IMR-90 (cell line): ENCODE results near the gene PWWP3B. TPM values are rescaled to one million over a fixed set of nuclear protein-coding genes. Genes with fewer than 3 reads are reported as not detected.

Experiments used
- ATAC-seq: fragments of 200-7000 bp; cut with Tn5 transposase; 2 replicates; pipeline ENCODE4 v1.9.1; 2020; ENCODE audit warnings: low read depth, mild to moderate bottlenecking, moderate library complexity
- BruUV-seq: library from RNA; stranded (reverse); fragments of 400-500 nt; replicated peaks from 2 replicates; lab custom pipeline; 2021; lab: Mats Ljungman, UMichigan
- CTCF ChIA-PET: fragments of 300-600 bp; formaldehyde crosslinking; extraction: SDS; loops from one replicate; lab custom pipeline; 2021; ENCODE audit warnings: antibody characterized with exemption; lab: Yijun Ruan, JAX
- POLR2A ChIA-PET: fragments of 300-600 bp; sonication (Branson Sonifier 250); formaldehyde crosslinking; loops from one replicate; lab custom pipeline; 2022; ENCODE audit warnings: antibody characterized with exemption; ENCODE audit not compliant: unreplicated experiment; lab: Charles Lee
- DNase-seq: peaks from one replicate; pipeline ENCODE4 v3.0.0; 2013
- H2AFZ ChIP-seq: replicated peaks from 2 replicates; pipeline ENCODE3; 2013; ENCODE audit warnings: low read length, mild to moderate bottlenecking; ENCODE audit not compliant: poor library complexity
- H2AK5ac ChIP-seq: 2 replicates; pipeline ENCODE4 v1.6.1; 2013; ENCODE audit warnings: low read depth, low read length, inconsistent platforms
- H2AK9ac ChIP-seq: replicated peaks from 2 replicates; pipeline ENCODE3; 2013; ENCODE audit warnings: mild to moderate bottlenecking, low read depth, low read length, moderate library complexity; ENCODE audit not compliant: poor library complexity
- H2BK120ac ChIP-seq: 2 replicates; pipeline ENCODE4 v1.6.1; 2013; ENCODE audit warnings: low read depth, low read length, inconsistent platforms
- H2BK15ac ChIP-seq: 3 replicates; pipeline ENCODE4 v1.6.1; 2013; ENCODE audit warnings: low read depth, low read length, inconsistent platforms
- H2BK20ac ChIP-seq: 2 replicates; pipeline ENCODE4 v1.6.1; 2013; ENCODE audit warnings: low read depth, mild to moderate bottlenecking, inconsistent platforms, low read length, moderate library complexity
- H2BK5ac ChIP-seq: 2 replicates; pipeline ENCODE4 v1.6.1; 2013; ENCODE audit warnings: mild to moderate bottlenecking, low read depth, low read length, inconsistent platforms; ENCODE audit not compliant: poor library complexity, severe bottlenecking
- H3K14ac ChIP-seq: replicated peaks from 2 replicates; pipeline ENCODE4 v1.6.1; 2013; ENCODE audit warnings: low read depth, low read length, inconsistent platforms
- H3K18ac ChIP-seq: 2 replicates; pipeline ENCODE4 v1.6.1; 2013; ENCODE audit warnings: low read depth, low read length, control low read depth
- H3K23ac ChIP-seq: 2 replicates; pipeline ENCODE4 v1.6.1; 2013; ENCODE audit warnings: low read depth, low read length, inconsistent platforms
- H3K27ac ChIP-seq: 2 replicates; pipeline ENCODE4 v1.5.1; 2013; ENCODE audit warnings: mild to moderate bottlenecking, control low read depth, low read length; ENCODE audit not compliant: insufficient read depth
- H3K27me3 ChIP-seq: 2 replicates; pipeline ENCODE4 v1.6.1; 2013; ENCODE audit warnings: low read length; ENCODE audit not compliant: control insufficient read depth, insufficient read depth
- H3K36me3 ChIP-seq: 2 replicates; pipeline ENCODE4 v1.6.1; 2013; ENCODE audit warnings: low read length, mixed read lengths; ENCODE audit not compliant: control insufficient read depth, insufficient read depth
- H3K4ac ChIP-seq: 2 replicates; pipeline ENCODE4 v1.6.1; 2013; ENCODE audit warnings: low read depth, low read length, inconsistent platforms
- H3K4me1 ChIP-seq: 2 replicates; pipeline ENCODE4 v1.6.1; 2013; ENCODE audit warnings: low read length, mixed read lengths; ENCODE audit not compliant: control insufficient read depth, insufficient read depth
- H3K4me2 ChIP-seq: 2 replicates; pipeline ENCODE4 v1.6.1; 2013; ENCODE audit warnings: low read depth, mild to moderate bottlenecking, control low read depth, low read length, moderate library complexity
- H3K4me3 ChIP-seq: 2 replicates; pipeline ENCODE4 v1.5.1; 2013; ENCODE audit warnings: low read depth, mild to moderate bottlenecking, control low read depth, low read length, moderate library complexity; ENCODE audit not compliant: insufficient read depth
- H3K56ac ChIP-seq: 2 replicates; pipeline ENCODE4 v1.6.1; 2013; ENCODE audit warnings: low read length, inconsistent platforms; ENCODE audit not compliant: insufficient read depth; ENCODE audit errors: extremely low read depth
- H3K79me1 ChIP-seq, 2 experiments: 2 replicates each; pipeline ENCODE4 v1.6.1; 2013; ENCODE audit warnings: low read length in 2 of 2, inconsistent platforms in 1 of 2, low read depth in 1 of 2
- H3K9ac ChIP-seq: 2 replicates; pipeline ENCODE4 v1.6.1; 2013; ENCODE audit warnings: low read depth, low read length, control low read depth
- H3K9me1 ChIP-seq: 2 replicates; pipeline ENCODE4 v1.6.1; 2013; ENCODE audit warnings: low read length, inconsistent platforms; ENCODE audit not compliant: insufficient read depth
- H3K9me3 ChIP-seq: 2 replicates; pipeline ENCODE4 v1.6.1; 2013; ENCODE audit warnings: low read length; ENCODE audit not compliant: control insufficient read depth, insufficient read depth
- H4K20me1 ChIP-seq: 2 replicates; pipeline ENCODE4 v1.6.1; 2013; ENCODE audit warnings: low read length, inconsistent platforms; ENCODE audit not compliant: insufficient read depth
- H4K5ac ChIP-seq: 2 replicates; pipeline ENCODE4 v1.6.1; 2013; ENCODE audit warnings: mild to moderate bottlenecking, low read depth, low read length, control low read depth
- H4K8ac ChIP-seq, 2 experiments: 2 replicates each; pipeline ENCODE4 v1.6.1; 2013; ENCODE audit warnings: low read depth in 2 of 2, low read length in 2 of 2, control low read depth in 1 of 2, inconsistent platforms in 1 of 2
- H4K91ac ChIP-seq: 2 replicates; pipeline ENCODE4 v1.6.1; 2013; ENCODE audit warnings: low read depth, low read length, inconsistent platforms; ENCODE audit not compliant: insufficient read depth
- FOS ChIP-seq: fragments of 150-350 bp; IDR thresholded peaks from 2 replicates; pipeline ENCODE4 v1.6.1; 2016; ENCODE audit warnings: low read depth, low read length
- MAFK ChIP-seq: IDR thresholded peaks from 2 replicates; pipeline ENCODE4 v1.6.1; 2012; ENCODE audit warnings: low read depth, low read length, improper control_type of control experiment
- MAZ ChIP-seq: IDR thresholded peaks from 2 replicates; pipeline ENCODE4 v1.6.1; 2012; ENCODE audit warnings: low read depth, mild to moderate bottlenecking, low read length, improper control_type of control experiment, moderate library complexity, borderline replicate concordance
- MXI1 ChIP-seq: IDR thresholded peaks from 2 replicates; pipeline ENCODE4 v1.6.1; 2012; ENCODE audit warnings: low read depth, mild to moderate bottlenecking, low read length, moderate library complexity, borderline replicate concordance
- NFE2L2 ChIP-seq: fragments of 150-350 bp; IDR thresholded peaks from 2 replicates; pipeline ENCODE4 v1.6.1; 2016; ENCODE audit warnings: low read depth, mild to moderate bottlenecking, low read length
- POLR2A ChIP-seq: IDR thresholded peaks from 2 replicates; pipeline ENCODE4 v1.6.1; 2012; ENCODE audit warnings: mild to moderate bottlenecking, low read depth, low read length
- RAD21 ChIP-seq: IDR thresholded peaks from 2 replicates; pipeline ENCODE4 v1.6.1; 2012; ENCODE audit warnings: low read length, improper control_type of control experiment
- RCOR1 ChIP-seq: IDR thresholded peaks from 2 replicates; pipeline ENCODE4 v1.6.1; 2012; ENCODE audit warnings: mild to moderate bottlenecking, low read length, improper control_type of control experiment; ENCODE audit not compliant: insufficient replicate concordance
- RFX5 ChIP-seq: IDR thresholded peaks from 2 replicates; pipeline ENCODE4 v1.8.0; 2012; ENCODE audit warnings: low read depth, mild to moderate bottlenecking, low read length, moderate library complexity
- WGBS, 2 experiments: methylation state at CpG; one replicate each; pipeline versions ENCODE4 v1.1.5 to v1.1.7; 2013; ENCODE audit warnings: missing lambda C conversion rate in 2 of 2; ENCODE audit not compliant: insufficient read length in 1 of 2; ENCODE audit errors: extremely low coverage in 2 of 2; 5-methylcytosine and 5-hydroxymethylcytosine counted together
- dilution Hi-C: fragments of 300-500 bp; cut with HindIII; formaldehyde crosslinking; loops from one replicate; pipeline ENCODE4 v1.14.3; 2018; ENCODE audit warnings: low sequenced_read_pairs; ENCODE audit not compliant: unreplicated experiment
- in situ Hi-C: fragments of 300-500 bp; cut with MboI; formaldehyde crosslinking; loops from 3 replicates; pipeline ENCODE4 v1.14.3; 2019; ENCODE audit warnings: low sequenced_read_pairs, inconsistent platforms, mixed read lengths
- intact Hi-C: fragments of 100-400 bp; cut with micrococcal nuclease; formaldehyde crosslinking; loops from 2 replicates; pipeline ENCODE4 v1.10.0; 2022
- polyA plus RNA-seq, 3 experiments: library from polyadenylated mRNA; depleted of rRNA; stranded (reverse); fragments of >200 nt; gene quantifications; 2 replicates each; pipeline ENCODE4 v1.2.3, GENCODE V29; 2012; ENCODE audit warnings: low replicate concordance in 1 of 3
- total RNA-seq: library from RNA; depleted of rRNA; stranded (reverse); fragments of >200 nt; gene quantifications from 2 replicates; pipeline ENCODE4 v1.2.3, GENCODE V29; 2012
- TF ChIP-seq, protein P1 (sequence below): fragments of 150-350 bp; IDR thresholded peaks from 2 replicates; pipeline ENCODE4 v1.6.1; 2016; ENCODE audit warnings: low read depth, mild to moderate bottlenecking, low read length, moderate library complexity, borderline replicate concordance
- TF ChIP-seq, protein P2 (sequence below): fragments of 150-350 bp; IDR thresholded peaks from 2 replicates; pipeline ENCODE4 v1.6.1; 2017; ENCODE audit warnings: mild to moderate bottlenecking, antibody characterized with exemption, low read length, low read depth
- TF ChIP-seq, protein P3 (sequence below): conservative IDR thresholded peaks from 2 replicates; pipeline ENCODE4 v1.5.1; 2012; ENCODE audit warnings: mild to moderate bottlenecking, low read depth, low read length, improper control_type of control experiment

Gene PWWP3B
- total and polyA plus RNA-seq, 2 of the 4 experiments (the other 2 are of a cell fraction), result not detected

DNA sequence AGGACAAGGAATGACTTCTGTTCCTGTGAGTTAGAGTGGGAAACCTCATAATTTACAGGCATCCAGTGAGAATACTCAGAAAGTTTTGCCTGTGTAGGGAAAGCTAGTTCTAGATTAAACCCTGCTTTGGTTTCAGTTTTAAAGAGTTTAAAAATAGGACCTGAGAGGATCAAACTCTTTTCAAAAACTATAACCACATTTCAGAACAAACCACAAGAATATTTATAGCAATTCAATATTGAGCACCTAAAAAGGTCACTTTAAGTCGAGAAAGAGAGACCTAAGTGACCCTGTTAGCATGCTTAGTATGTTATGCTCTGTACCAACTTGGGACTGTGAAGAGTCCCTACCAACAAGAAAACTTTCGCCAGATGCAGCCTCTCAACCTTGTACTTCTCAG is 17.4 kb upstream of the PWWP3B start:
- no peak overlapping the region for H4K8ac ChIP-seq
- ChIA-PET POLR2A (no interaction called here), CTCF (no interaction called here)
- dilution Hi-C loops (no loop called here), intact Hi-C loops (no loop called here), in situ Hi-C loops (no loop called here)
- 0% methylated on average over 1 of the region's 2 CpGs; no CpG with 5 or more reads in 1 of the 2 experiments for WGBS, 2 experiments
- H2BK5ac ChIP-seq, result no peak overlapping the region
- no peaks in the 10 kb centered on the region for H4K20me1 ChIP-seq
- no peak overlapping the region for H3K18ac ChIP-seq
- no peaks in the 10 kb centered on the region for H3K27me3 ChIP-seq
- H3K4me3 ChIP-seq, result no peak overlapping the region
- H2BK20ac ChIP-seq, result no peak overlapping the region
- H2BK15ac ChIP-seq, result no peak overlapping the region
- no peak overlapping the region for H3K23ac ChIP-seq
- no peak overlapping the region for H3K4ac ChIP-seq
- H2AFZ ChIP-seq, result no peak overlapping the region
- no peaks in the 10 kb centered on the region for H3K79me1 ChIP-seq
- TF ChIP-seq, protein P1, sequence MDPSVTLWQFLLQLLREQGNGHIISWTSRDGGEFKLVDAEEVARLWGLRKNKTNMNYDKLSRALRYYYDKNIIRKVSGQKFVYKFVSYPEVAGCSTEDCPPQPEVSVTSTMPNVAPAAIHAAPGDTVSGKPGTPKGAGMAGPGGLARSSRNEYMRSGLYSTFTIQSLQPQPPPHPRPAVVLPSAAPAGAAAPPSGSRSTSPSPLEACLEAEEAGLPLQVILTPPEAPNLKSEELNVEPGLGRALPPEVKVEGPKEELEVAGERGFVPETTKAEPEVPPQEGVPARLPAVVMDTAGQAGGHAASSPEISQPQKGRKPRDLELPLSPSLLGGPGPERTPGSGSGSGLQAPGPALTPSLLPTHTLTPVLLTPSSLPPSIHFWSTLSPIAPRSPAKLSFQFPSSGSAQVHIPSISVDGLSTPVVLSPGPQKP, result no peak
- TF ChIP-seq RFX5 (no peak), FOS (no peak), MAZ (no peak), POLR2A (no peak), RAD21 (no peak), NFE2L2 (no peak), MXI1 (no peak), RCOR1 (no peak), MAFK (no peak)
- TF ChIP-seq, protein P2, sequence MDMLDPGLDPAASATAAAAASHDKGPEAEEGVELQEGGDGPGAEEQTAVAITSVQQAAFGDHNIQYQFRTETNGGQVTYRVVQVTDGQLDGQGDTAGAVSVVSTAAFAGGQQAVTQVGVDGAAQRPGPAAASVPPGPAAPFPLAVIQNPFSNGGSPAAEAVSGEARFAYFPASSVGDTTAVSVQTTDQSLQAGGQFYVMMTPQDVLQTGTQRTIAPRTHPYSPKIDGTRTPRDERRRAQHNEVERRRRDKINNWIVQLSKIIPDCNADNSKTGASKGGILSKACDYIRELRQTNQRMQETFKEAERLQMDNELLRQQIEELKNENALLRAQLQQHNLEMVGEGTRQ, result no peak
- TF ChIP-seq, protein P3, sequence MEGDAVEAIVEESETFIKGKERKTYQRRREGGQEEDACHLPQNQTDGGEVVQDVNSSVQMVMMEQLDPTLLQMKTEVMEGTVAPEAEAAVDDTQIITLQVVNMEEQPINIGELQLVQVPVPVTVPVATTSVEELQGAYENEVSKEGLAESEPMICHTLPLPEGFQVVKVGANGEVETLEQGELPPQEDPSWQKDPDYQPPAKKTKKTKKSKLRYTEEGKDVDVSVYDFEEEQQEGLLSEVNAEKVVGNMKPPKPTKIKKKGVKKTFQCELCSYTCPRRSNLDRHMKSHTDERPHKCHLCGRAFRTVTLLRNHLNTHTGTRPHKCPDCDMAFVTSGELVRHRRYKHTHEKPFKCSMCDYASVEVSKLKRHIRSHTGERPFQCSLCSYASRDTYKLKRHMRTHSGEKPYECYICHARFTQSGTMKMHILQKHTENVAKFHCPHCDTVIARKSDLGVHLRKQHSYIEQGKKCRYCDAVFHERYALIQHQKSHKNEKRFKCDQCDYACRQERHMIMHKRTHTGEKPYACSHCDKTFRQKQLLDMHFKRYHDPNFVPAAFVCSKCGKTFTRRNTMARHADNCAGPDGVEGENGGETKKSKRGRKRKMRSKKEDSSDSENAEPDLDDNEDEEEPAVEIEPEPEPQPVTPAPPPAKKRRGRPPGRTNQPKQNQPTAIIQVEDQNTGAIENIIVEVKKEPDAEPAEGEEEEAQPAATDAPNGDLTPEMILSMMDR, result no peak
- H3K9ac ChIP-seq, result no peak overlapping the region
- no peak overlapping the region for H2AK9ac ChIP-seq
- no peak overlapping the region for H2AK5ac ChIP-seq
- BruUV-seq, result no TSS peak
- H3K36me3 ChIP-seq, result no peaks in the 10 kb centered on the region
- H3K14ac ChIP-seq, result no peak overlapping the region
- H4K91ac ChIP-seq, result no peak overlapping the region
- ATAC-seq (no peak), DNase-seq (no peak)
- no peaks in the 10 kb centered on the region for H3K9me3 ChIP-seq
- no peaks in the 10 kb centered on the region for H3K4me1 ChIP-seq
- H3K9me1 ChIP-seq, result no peaks in the 10 kb centered on the region
- H3K4me2 ChIP-seq, result no peak overlapping the region
- H3K27ac ChIP-seq, result no peak overlapping the region
- no peak overlapping the region for H3K56ac ChIP-seq
- H2BK120ac ChIP-seq, result no peak overlapping the region
- no peak overlapping the region for H4K5ac ChIP-seq
